Measurements from ENCODE around the gene ZNF536.

ZNF536 gene

DNA sequence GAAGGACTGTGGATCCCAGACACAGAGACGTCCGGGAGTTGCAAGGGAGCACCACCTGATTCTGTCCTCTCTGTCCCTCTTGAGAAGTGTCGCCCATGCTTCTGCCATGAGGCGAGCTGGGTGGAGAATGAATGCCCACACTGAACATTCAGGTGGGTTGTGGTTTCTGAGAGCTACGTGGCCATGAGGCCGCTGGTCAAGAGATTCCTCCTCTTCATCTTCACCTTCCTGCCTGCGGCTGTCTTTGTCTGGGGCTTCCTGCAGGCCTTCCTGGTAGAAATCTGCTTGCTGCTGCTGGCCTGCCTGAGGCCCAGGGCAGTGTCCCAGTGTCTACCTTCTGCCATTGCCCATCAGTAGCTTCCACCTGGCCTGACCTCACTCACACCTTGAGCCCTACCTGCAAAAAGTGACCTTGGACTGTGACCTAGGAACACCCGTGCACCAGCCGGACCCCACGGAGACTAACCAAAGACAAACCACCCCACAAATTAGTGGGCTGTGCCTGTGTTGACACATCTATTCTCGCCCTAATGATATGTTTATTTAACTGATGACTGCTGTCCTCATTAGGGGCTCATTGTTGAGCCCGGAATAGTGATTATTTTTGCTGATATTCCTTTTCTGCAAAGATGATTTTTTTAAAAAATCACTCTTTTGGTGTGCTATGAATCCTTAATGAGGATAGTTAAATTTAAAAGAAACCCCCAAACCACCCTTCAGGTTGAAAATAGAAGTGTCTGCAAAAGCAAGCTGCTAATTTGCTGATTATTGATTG lies 38.7 kb upstream of the ZNF536 start:
- Histone ChIP-seq H3K27ac (ENCODE audit: low read length) (no peak overlapping the region), H3K4me1 (ENCODE audit: control insufficient read depth, insufficient read depth, low read length) (no peaks in the 10 kb centered on the region), H3K27me3 (ENCODE audit: control insufficient read depth in 1 of 2, insufficient read depth in 2 of 2, low read length in 2 of 2) (no peaks in the 10 kb centered on the region), H3K9ac (ENCODE audit: low read length in 2 of 2) (no peak overlapping the region), H3K9me3 (ENCODE audit: control insufficient read depth in 2 of 2, low read length in 2 of 2) (no peaks in the 10 kb centered on the region), H3K36me3 (ENCODE audit: control insufficient read depth in 2 of 2, insufficient read depth in 2 of 2, low read length in 2 of 2) (no peaks in the 10 kb centered on the region), H3K4me3 (ENCODE audit: low read length in 2 of 2) (no peak overlapping the region)

DNA sequence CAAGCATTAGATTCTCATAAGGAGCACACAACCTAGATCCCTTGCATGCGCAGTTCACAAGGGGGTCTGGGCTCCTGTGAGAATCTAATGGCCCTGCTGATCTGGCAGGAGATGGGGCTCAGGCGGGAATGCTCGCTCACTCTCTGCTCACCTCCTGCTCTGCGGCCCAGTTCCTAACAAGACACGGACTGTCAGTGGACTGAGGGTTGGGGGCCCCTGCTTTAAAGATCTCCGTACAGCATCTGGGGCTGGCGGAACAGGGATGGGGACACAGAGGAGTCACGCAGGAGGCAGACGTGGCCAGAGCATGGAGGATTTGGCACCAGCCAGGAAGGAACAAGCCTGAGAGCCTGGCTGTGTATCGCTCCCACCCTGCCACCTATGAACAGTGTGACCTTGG lies 37.3 kb upstream of the ZNF536 start:
- Histone ChIP-seq H3K9me3 (ENCODE audit: control insufficient read depth in 2 of 2, low read length in 2 of 2) (no peaks in the 10 kb centered on the region), H3K9ac (ENCODE audit: low read length in 2 of 2) (no peak overlapping the region), H3K4me3 (ENCODE audit: low read length in 2 of 2) (no peak overlapping the region), H3K36me3 (ENCODE audit: control insufficient read depth in 2 of 2, insufficient read depth in 2 of 2, low read length in 2 of 2) (no peaks in the 10 kb centered on the region), H3K27ac (ENCODE audit: low read length) (no peak overlapping the region), H3K27me3 (ENCODE audit: control insufficient read depth in 1 of 2, insufficient read depth in 2 of 2, low read length in 2 of 2) (peaks cover 0 to 4% of the 10 kb centered on the region in 2 donors), H3K4me1 (ENCODE audit: control insufficient read depth, insufficient read depth, low read length) (no peaks in the 10 kb centered on the region)

DNA sequence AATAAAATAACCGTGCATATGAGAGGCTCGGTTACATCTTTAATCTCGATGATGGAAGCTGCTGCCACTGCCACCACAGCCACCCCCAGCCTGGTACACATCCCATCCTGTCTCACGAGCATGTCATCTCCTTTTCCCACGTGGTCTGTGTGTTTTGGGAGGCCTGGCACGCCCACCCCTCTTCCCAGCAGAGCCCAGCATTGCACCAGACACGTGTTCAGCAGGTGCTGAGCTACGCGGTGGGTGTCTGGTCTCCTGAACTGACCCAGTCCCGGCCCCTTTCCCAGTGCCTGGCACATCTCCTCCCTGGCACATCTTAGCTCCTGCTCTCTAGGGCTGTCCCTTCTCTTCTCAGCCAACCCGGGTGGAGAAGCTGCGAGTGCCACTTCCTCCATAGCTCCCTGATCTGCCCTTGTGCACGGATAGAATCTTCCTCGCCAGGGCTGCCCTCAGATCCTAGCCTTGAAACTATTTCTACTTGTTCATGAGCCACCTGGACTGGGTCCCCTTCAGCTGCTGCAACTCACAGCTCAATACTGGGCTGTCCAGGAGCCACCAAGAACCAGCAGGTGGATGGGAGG lies 36.8 kb upstream of the ZNF536 start:
- H3K27me3 ChIP-seq (ENCODE audit: control insufficient read depth in 1 of 2, insufficient read depth in 2 of 2, low read length in 2 of 2) = peaks cover 0 to 6% of the 10 kb centered on the region in 2 donors
- H3K9me3 ChIP-seq (ENCODE audit: control insufficient read depth in 2 of 2, low read length in 2 of 2) = no peaks in the 10 kb centered on the region
- H3K4me3 ChIP-seq (ENCODE audit: low read length in 2 of 2) = no peak overlapping the region
- no peak overlapping the region for H3K9ac ChIP-seq (ENCODE audit: low read length in 2 of 2)
- H3K4me1 ChIP-seq (ENCODE audit: control insufficient read depth, insufficient read depth, low read length) = no peaks in the 10 kb centered on the region
- H3K27ac ChIP-seq (ENCODE audit: low read length) = no peak overlapping the region
- H3K36me3 ChIP-seq (ENCODE audit: control insufficient read depth in 2 of 2, insufficient read depth in 2 of 2, low read length in 2 of 2) = no peaks in the 10 kb centered on the region

DNA sequence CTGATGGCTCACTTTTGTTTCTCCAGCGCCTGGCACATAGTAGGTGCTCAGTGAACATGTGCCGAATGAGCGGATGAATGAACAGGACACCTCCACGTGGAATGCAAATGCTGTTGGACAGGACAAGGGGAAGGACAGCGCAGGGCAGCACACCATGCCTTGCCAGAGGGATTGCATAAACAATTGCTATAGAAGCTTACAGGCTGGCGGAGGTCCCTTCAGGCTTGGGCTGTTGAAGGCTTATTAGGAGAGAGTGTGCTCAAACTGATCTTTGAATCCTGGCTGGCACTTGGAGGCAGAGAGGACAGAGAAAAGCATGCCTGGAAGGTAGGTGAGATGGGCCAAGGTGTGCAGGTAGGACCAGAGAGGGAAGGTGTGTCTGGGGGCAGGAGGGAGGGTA lies 35.9 kb upstream of the ZNF536 start:
- H3K9ac ChIP-seq (ENCODE audit: low read length in 2 of 2) = no peak overlapping the region
- H3K4me1 ChIP-seq (ENCODE audit: control insufficient read depth, insufficient read depth, low read length) = no peaks in the 10 kb centered on the region
- H3K27ac ChIP-seq (ENCODE audit: low read length) = no peak overlapping the region
- H3K36me3 ChIP-seq (ENCODE audit: control insufficient read depth in 2 of 2, insufficient read depth in 2 of 2, low read length in 2 of 2) = no peaks in the 10 kb centered on the region
- H3K4me3 ChIP-seq (ENCODE audit: low read length in 2 of 2) = no peak overlapping the region
- peaks cover 0 to 6% of the 10 kb centered on the region in 2 donors for H3K27me3 ChIP-seq (ENCODE audit: control insufficient read depth in 1 of 2, insufficient read depth in 2 of 2, low read length in 2 of 2)
- no peaks in the 10 kb centered on the region for H3K9me3 ChIP-seq (ENCODE audit: control insufficient read depth in 2 of 2, low read length in 2 of 2)

DNA sequence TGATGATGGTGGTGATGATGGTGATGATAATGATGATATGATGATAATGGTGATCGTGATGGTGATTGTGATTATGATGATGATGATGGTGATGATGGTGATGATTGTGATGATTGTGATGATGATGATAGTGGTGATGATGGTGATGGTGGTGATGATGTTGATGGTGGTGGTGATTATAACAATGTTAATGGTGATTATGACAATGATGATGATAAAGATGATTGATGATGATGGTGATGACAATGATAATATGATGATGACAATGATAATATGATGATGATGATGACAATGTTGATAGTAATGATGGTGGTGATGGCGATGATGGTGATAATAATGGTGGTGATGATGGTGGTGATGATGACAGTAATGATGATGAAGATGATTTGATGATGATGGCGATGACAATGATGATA lies 34.1 kb upstream of the ZNF536 start:
- H3K4me3 ChIP-seq (ENCODE audit: low read length in 2 of 2) = no peak overlapping the region
- H3K9ac ChIP-seq (ENCODE audit: low read length in 2 of 2) = no peak overlapping the region
- peaks cover 0 to 6% of the 10 kb centered on the region in 2 donors for H3K27me3 ChIP-seq (ENCODE audit: control insufficient read depth in 1 of 2, insufficient read depth in 2 of 2, low read length in 2 of 2)
- H3K9me3 ChIP-seq (ENCODE audit: control insufficient read depth in 2 of 2, low read length in 2 of 2) = no peaks in the 10 kb centered on the region
- H3K36me3 ChIP-seq (ENCODE audit: control insufficient read depth in 2 of 2, insufficient read depth in 2 of 2, low read length in 2 of 2) = no peaks in the 10 kb centered on the region
- no peak overlapping the region for H3K27ac ChIP-seq (ENCODE audit: low read length)
- H3K4me1 ChIP-seq (ENCODE audit: control insufficient read depth, insufficient read depth, low read length) = no peaks in the 10 kb centered on the region

DNA sequence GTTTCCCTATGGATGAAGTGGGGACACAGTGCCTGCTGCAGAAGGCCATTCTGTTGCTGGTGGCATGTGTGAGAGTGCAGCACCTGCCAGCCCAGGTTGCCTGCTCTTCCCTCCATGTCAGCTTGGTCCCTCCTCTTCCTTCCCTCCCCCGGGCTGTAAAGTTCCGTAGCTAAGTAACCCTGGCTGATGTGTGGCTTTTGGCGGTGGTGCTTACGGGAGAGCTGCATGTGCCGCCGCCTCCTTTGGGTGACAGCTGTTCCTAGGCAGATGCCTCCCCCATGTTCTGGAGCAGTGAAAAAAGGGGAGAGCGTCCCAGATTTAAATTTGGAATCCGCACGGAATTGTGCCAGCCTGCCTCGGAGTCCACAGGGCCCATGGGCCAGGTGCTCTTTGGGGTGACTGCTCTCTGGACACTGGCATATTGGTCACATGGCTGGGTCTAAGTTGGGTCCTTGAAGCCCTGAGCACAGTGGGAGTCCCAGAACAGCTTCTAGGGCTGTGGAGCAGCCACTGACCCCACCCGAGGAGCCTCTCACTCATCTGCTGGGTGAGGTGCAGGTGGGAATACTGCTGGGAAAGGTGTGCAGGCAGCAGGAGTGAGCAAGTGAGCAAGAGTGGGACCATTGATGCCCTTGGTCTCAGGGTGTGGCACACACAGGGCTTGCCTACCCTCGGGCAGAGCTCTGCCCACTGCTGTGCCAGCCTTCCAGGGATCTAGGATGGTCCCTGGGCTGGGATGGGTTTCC lies 33.1 kb upstream of the ZNF536 start:
- no peak overlapping the region for H3K4me3 ChIP-seq (ENCODE audit: low read length in 2 of 2)
- H3K9ac ChIP-seq (ENCODE audit: low read length in 2 of 2) = no peak overlapping the region
- H3K4me1 ChIP-seq (ENCODE audit: control insufficient read depth, insufficient read depth, low read length) = no peaks in the 10 kb centered on the region
- H3K9me3 ChIP-seq (ENCODE audit: control insufficient read depth in 2 of 2, low read length in 2 of 2) = no peaks in the 10 kb centered on the region
- no peaks in the 10 kb centered on the region for H3K36me3 ChIP-seq (ENCODE audit: control insufficient read depth in 2 of 2, insufficient read depth in 2 of 2, low read length in 2 of 2)
- H3K27ac ChIP-seq (ENCODE audit: low read length) = no peak overlapping the region
- peaks cover 0 to 10% of the 10 kb centered on the region in 2 donors for H3K27me3 ChIP-seq (ENCODE audit: control insufficient read depth in 1 of 2, insufficient read depth in 2 of 2, low read length in 2 of 2)

DNA sequence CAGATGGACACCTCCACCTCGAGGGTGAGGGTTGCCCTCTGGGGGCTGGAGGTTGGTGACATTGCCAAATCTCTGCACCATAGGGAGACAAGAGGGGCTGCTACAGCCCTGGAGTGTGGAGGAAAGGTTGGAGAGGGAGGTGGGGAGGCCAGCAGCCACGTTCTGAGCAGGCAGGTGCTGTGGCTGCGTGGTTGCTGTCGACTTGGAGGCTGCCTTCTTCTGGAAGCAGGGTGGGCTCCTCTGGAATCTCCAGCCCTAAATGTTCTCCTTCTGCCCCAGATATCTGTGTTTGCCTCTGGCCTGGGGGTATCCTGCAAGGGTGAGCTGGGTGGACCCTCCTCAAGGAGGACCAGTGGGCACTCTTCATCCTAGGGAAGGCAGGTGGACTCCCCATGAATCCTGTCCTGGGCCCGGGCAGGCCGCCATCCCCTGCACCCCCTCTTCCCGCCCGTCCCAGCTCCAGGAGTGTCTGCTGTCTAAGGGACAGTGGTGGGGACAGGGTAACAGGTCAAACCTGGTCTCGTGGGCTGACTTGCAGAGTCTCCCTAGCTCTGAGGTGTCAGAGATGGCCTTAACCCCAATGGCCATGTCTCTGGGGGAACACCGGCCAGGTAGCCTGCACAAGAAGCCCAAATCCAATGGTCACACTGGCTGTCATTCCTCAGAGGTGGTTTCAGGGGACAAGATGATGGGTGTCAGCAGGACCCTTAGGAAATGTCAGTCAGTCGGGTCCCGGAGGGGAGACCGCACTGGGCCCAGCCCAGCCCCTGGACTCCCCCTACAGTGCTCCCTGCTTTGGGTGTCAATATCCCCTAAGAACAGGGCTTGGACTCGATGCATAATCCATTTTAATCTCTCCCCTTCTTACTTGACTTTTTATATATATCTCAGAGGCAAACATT lies 32.3 kb upstream of the ZNF536 start:
- Histone ChIP-seq H3K27me3 (ENCODE audit: control insufficient read depth in 1 of 2, insufficient read depth in 2 of 2, low read length in 2 of 2) (peaks cover 0 to 10% of the 10 kb centered on the region in 2 donors), H3K4me3 (ENCODE audit: low read length in 2 of 2) (no peak overlapping the region), H3K9ac (ENCODE audit: low read length in 2 of 2) (no peak overlapping the region), H3K4me1 (ENCODE audit: control insufficient read depth, insufficient read depth, low read length) (no peaks in the 10 kb centered on the region), H3K36me3 (ENCODE audit: control insufficient read depth in 2 of 2, insufficient read depth in 2 of 2, low read length in 2 of 2) (no peaks in the 10 kb centered on the region), H3K9me3 (ENCODE audit: control insufficient read depth in 2 of 2, low read length in 2 of 2) (no peaks in the 10 kb centered on the region), H3K27ac (ENCODE audit: low read length) (no peak overlapping the region)

DNA sequence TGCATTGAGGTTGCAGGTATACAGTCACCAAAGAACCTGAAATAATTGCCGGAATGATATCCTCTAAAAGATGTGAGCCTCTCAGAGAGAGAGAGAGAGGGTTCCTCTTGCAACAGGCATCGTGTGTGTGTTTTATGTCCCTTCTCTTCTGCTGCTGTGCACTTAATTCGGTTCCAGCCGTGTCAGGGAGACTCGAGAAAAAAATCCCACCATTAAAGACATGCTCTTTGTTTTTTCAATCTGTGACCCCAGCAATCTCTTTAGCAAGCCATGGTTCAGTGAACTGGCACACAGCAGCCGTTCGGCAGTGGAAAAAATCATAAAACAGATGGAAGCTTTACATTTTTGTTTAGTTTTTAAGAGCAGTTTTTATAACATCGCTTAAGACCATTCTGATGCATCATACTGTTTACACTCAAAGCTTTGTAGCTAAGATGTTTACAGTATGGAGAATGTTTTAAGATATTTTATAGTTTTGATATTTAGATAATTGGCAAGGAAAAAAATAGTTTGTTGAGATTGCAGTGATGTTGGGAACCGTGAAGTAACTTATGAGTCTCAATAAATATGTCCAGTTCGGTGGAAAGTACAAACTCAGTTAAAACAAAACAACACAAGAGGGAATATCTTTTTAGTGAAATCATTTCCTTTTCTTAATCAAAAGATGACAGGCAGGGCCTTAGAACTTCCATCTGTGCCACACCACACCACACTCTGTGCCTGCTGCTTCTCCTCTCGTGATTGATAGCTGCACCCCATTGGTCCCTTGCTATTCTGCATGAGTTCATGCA lies 31.2 kb upstream of the ZNF536 start:
- Histone ChIP-seq H3K27ac (ENCODE audit: low read length) (no peak overlapping the region), H3K27me3 (ENCODE audit: control insufficient read depth in 1 of 2, insufficient read depth in 2 of 2, low read length in 2 of 2) (peaks cover 0 to 10% of the 10 kb centered on the region in 2 donors), H3K4me1 (ENCODE audit: control insufficient read depth, insufficient read depth, low read length) (no peaks in the 10 kb centered on the region), H3K9ac (ENCODE audit: low read length in 2 of 2) (no peak overlapping the region), H3K36me3 (ENCODE audit: control insufficient read depth in 2 of 2, insufficient read depth in 2 of 2, low read length in 2 of 2) (no peaks in the 10 kb centered on the region), H3K9me3 (ENCODE audit: control insufficient read depth in 2 of 2, low read length in 2 of 2) (no peaks in the 10 kb centered on the region), H3K4me3 (ENCODE audit: low read length in 2 of 2) (no peak overlapping the region)

DNA sequence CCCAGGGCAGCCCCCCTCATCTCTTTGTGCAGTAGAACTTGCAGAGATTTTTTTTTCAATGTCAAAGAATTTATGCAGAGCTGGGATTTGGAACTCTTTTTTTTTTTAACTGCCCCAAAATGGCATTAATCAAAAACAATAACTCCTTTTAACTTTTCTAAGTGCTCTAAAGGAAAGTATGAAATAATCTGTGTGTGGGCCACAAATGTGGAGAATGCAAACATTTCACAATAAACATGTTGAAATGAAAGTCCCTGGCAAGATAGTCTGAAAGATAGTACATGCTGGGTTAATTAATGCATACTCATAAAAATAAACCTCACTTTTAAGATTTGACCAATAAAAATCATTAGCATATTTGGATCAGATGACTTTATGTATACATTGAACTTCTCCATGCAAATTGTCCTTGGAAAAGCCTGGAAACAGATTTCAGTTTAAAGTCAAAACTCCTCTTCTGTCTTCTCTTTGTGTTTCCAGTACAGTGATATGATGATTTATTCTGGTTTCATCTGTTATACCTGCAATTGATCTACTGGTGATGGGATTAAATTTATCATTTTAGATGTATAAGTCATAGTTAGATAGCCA lies 30.5 kb upstream of the ZNF536 start:
- Histone ChIP-seq H3K36me3 (ENCODE audit: control insufficient read depth in 2 of 2, insufficient read depth in 2 of 2, low read length in 2 of 2) (no peaks in the 10 kb centered on the region), H3K27me3 (ENCODE audit: control insufficient read depth in 1 of 2, insufficient read depth in 2 of 2, low read length in 2 of 2) (peaks cover 0 to 10% of the 10 kb centered on the region in 2 donors), H3K27ac (ENCODE audit: low read length) (no peak overlapping the region)

More for the DNA sequence above, 30.5 kb upstream of the ZNF536 start:
- H3K9ac ChIP-seq (ENCODE audit: low read length in 2 of 2) = no peak overlapping the region
- no peak overlapping the region for H3K4me3 ChIP-seq (ENCODE audit: low read length in 2 of 2)
- no peaks in the 10 kb centered on the region for H3K9me3 ChIP-seq (ENCODE audit: control insufficient read depth in 2 of 2, low read length in 2 of 2)
- no peaks in the 10 kb centered on the region for H3K4me1 ChIP-seq (ENCODE audit: control insufficient read depth, insufficient read depth, low read length)
